ENCODE data around the gene SEMA4A. TPM values are rescaled to one million over a fixed set of nuclear protein-coding genes. Genes with fewer than 3 reads are reported as not detected.

The SEMA4A gene
- total RNA-seq, 3 donors from 2014 or later: 1.4 to 21.5 (median 9.2) TPM

DNA sequence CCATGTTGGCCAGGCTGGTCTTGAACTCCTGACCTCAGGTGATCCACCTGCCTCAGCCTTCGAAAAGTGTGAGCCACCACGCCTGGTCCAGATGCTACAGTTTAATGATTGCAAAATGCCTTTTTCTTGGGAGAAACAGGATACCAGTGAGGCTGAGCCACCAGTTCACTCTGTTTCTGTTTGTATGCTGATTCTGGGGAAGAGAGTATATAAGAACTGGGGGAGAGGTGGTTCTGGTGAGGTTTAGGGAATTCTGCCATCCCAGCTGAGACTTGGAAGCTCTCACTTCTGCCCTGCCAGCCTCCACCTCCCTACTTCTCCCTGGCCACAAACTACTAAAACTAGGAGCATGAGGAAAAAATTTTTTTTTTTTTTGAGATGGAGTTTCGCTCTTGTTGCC is 51.3 kb downstream of the SEMA4A start:
- H3K36me3 ChIP-seq: no peaks in the 10 kb centered on the region
- TF ChIP-seq POLR2AphosphoS5 (IDR thresholded peaks at IDR 0.05) (no peak), POLR2A (IDR thresholded peaks at IDR 0.05) (no peak)
- TF ChIP-seq, protein P1, sequence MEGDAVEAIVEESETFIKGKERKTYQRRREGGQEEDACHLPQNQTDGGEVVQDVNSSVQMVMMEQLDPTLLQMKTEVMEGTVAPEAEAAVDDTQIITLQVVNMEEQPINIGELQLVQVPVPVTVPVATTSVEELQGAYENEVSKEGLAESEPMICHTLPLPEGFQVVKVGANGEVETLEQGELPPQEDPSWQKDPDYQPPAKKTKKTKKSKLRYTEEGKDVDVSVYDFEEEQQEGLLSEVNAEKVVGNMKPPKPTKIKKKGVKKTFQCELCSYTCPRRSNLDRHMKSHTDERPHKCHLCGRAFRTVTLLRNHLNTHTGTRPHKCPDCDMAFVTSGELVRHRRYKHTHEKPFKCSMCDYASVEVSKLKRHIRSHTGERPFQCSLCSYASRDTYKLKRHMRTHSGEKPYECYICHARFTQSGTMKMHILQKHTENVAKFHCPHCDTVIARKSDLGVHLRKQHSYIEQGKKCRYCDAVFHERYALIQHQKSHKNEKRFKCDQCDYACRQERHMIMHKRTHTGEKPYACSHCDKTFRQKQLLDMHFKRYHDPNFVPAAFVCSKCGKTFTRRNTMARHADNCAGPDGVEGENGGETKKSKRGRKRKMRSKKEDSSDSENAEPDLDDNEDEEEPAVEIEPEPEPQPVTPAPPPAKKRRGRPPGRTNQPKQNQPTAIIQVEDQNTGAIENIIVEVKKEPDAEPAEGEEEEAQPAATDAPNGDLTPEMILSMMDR (IDR thresholded peaks at IDR 0.05): no peak

DNA sequence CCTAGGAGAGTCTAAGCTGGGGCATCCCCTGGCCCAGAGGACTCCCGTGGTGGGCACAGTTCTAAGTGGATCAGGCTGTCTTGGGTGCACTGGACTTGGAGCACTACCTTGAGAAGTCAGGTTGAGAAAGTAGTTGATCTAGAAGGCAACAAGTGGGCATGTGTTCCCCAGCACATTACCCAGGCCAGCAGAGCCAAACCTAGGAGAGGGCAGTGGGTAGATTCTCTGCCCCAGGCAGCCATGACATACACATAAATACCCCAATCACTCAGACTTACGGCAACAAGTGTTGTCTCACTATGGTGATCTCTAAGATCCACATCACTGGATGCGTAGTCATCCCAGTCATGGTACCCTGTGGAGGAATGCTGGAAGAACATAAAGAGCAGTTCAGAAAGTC is 57.9 kb downstream of the SEMA4A start:
- Histone ChIP-seq H3K36me3 (no peaks in the 10 kb centered on the region), H3K27ac (no peak overlapping the region), H3K4me1 (peaks cover 0 to 9% of the 10 kb centered on the region in 2 donors), H3K27me3 (no peaks in the 10 kb centered on the region), H3K9me3 (no peaks in the 10 kb centered on the region), H3K4me3 (no peak overlapping the region)
- DNase-seq (ENCODE audit: low spot score in 2 of 2): no peak
- TF ChIP-seq, protein P1 (IDR thresholded peaks at IDR 0.05): no peak
- TF ChIP-seq POLR2A (IDR thresholded peaks at IDR 0.05): no peak
- no peak for TF ChIP-seq POLR2AphosphoS5 (IDR thresholded peaks at IDR 0.05)
- intact Hi-C loops (cut with DNase I; ENCODE audit: low total_unique reads): no loop called here

More for the DNA sequence above, 51.3 kb downstream of the SEMA4A start:
- Histone ChIP-seq H3K27ac (no peak overlapping the region), H3K27me3 (no peaks in the 10 kb centered on the region), H3K9me3 (no peaks in the 10 kb centered on the region), H3K4me3 (no peak overlapping the region), H3K4me1 (no peaks in the 10 kb centered on the region)
- intact Hi-C loops (cut with DNase I; ENCODE audit: low total_unique reads): no loop called here
- DNase-seq (ENCODE audit: low spot score in 2 of 2): no peak

DNA sequence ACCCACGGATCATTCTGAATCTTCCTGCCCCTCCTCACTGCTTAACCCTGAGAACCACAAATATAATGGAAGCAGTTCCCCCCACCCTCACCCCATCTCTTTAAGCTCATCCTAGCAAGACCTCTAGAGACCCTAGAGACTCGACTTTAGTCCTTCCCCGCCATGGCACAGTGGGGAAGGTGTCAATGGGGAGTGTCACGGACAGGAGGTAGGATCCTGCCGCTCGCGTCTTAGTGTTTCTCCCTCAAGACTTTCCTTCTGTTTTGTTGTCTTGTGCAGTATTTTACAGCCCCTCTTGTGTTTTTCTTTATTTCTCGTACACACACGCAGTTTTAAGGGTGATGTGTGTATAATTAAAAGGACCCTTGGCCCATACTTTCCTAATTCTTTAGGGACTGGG is 58.7 kb downstream of the SEMA4A start:
- no peak for DNase-seq (ENCODE audit: low spot score in 2 of 2)
- Histone ChIP-seq H3K36me3 (no peaks in the 10 kb centered on the region), H3K4me1 (peaks cover 0 to 9% of the 10 kb centered on the region in 2 donors), H3K4me3 (peak overlapping the region; percentile 59 to 76 (median 62)), H3K27ac (peak overlapping the region; percentile 90 to 96), H3K27me3 (no peaks in the 10 kb centered on the region), H3K9me3 (no peaks in the 10 kb centered on the region)
- intact Hi-C loops (cut with DNase I; ENCODE audit: low total_unique reads): no loop called here
- no peak for TF ChIP-seq POLR2A (IDR thresholded peaks at IDR 0.05)
- TF ChIP-seq, protein P1 (IDR thresholded peaks at IDR 0.05): no peak
- TF ChIP-seq POLR2AphosphoS5 (IDR thresholded peaks at IDR 0.05): no peak

DNA sequence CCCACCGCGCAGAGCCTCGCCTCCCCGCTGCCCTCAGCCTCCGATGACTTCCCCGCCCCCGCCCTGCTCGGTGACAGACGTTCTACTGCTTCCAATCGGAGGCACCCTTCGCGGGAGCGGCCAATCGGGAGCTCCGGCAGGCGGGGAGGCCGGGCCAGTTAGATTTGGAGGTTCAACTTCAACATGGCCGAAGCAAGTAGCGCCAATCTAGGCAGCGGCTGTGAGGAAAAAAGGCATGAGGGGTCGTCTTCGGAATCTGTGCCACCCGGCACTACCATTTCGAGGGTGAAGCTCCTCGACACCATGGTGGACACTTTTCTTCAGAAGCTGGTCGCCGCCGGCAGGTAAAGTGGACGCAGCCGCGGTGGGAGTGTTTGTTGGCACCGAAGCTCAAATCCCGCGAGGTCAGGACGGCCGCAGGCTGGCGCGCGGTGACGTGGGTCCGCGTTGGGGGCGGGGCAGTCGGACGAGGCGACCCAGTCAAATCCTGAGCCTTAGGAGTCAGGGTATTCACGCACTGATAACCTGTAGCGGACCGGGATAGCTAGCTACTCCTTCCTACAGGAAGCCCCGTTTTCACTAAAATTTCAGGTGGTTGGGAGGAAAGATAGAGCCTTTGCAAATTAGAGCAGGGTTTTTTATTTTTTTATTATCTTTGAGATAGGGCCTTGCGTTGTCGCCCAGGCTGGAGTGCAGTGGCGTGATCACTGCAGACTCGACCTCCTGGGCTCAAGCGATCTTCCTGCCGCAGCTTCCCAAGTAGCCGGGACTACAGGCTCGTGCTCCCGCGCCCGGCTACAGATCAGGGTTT is 59.7 kb downstream of the SEMA4A start, which contains the start of gene PMF1:
TSS of gene PMF1 (plus strand) at position 175 of the 811 bp plus-strand sequence. CDS start at position 184, 9 bp downstream.
- peak; percentile 98 for DNase-seq (ENCODE audit: low spot score in 2 of 2)

More for the DNA sequence above, 59.7 kb downstream of the SEMA4A start, which contains the start of gene PMF1:
- Histone ChIP-seq H3K27me3 (no peaks in the 10 kb centered on the region), H3K4me1 (peaks cover 3 to 12% of the 10 kb centered on the region in 2 donors), H3K4me3 (peak within 1 kb of the TSS; percentile 59 to 76 (median 62)), H3K36me3 (no peaks in the 10 kb centered on the region), H3K27ac (peak within 1 kb of the TSS; percentile 90 to 96), H3K9me3 (no peaks in the 10 kb centered on the region)
- intact Hi-C loops (cut with DNase I; ENCODE audit: low total_unique reads): no loop called here
- TF ChIP-seq POLR2AphosphoS5 (IDR thresholded peaks at IDR 0.05): peak; percentile 95 to 98 (median 96)
- peak; percentile 70 for TF ChIP-seq POLR2A (IDR thresholded peaks at IDR 0.05)
- TF ChIP-seq, protein P1 (IDR thresholded peaks at IDR 0.05): peak in 1 of 3 donors; percentile 9
